HG03469 (cell line): ENCODE data around the gene PDSS2.
"Not testable (repeated sequence)": the region's sequence is repeated elsewhere in the genome, so short reads cannot be mapped to it uniquely, and the experiment has no call there.

Experiments
- ATAC-seq: cut with Tn5 transposase; IDR thresholded peaks from one replicate; pipeline ENCODE4 v1.9.1; 2021; ENCODE audit warnings: mild to moderate bottlenecking, moderate library complexity, moderate number of reproducible peaks; ENCODE audit not compliant: unreplicated experiment

The PDSS2 gene

GRCh38 chr6:107280001-107280400, 179.4 kb downstream of the PDSS2 start:
- not testable (repeated sequence) for ATAC-seq

GRCh38 chr6:107275330-107275865, 184.0 kb downstream of the PDSS2 start:
- no peak for ATAC-seq

GRCh38 chr6:107274288-107274687, 185.1 kb downstream of the PDSS2 start:
- ATAC-seq: no peak

- ATAC-seq: no peak
Observed at GRCh38 chr6:107272246-107272645, 187.1 kb downstream of the PDSS2 start.

GRCh38 chr6:107271208-107271790, 188.1 kb downstream of the PDSS2 start:
- ATAC-seq: no peak

GRCh38 chr6:107267634-107268033, 191.7 kb downstream of the PDSS2 start:
- ATAC-seq: no peak

GRCh38 chr6:107267006-107267405, 192.4 kb downstream of the PDSS2 start:
- no peak for ATAC-seq

GRCh38 chr6:107266563-107266962, 192.8 kb downstream of the PDSS2 start:
- ATAC-seq: no peak

GRCh38 chr6:107264357-107264840, 195.0 kb downstream of the PDSS2 start:
- no peak for ATAC-seq

GRCh38 chr6:107259951-107260350, 199.4 kb downstream of the PDSS2 start:
- ATAC-seq: no peak

- no peak for ATAC-seq
Observed at GRCh38 chr6:107248147-107248546, 211.2 kb downstream of the PDSS2 start.

GRCh38 chr6:107246972-107247615, 212.3 kb downstream of the PDSS2 start:
- ATAC-seq: no peak

- no peak for ATAC-seq
Observed at GRCh38 chr6:107246249-107246971, 213.0 kb downstream of the PDSS2 start.

GRCh38 chr6:107244742-107245480, 214.5 kb downstream of the PDSS2 start:
- ATAC-seq: no peak

GRCh38 chr6:107244082-107244741, 215.2 kb downstream of the PDSS2 start:
- ATAC-seq: no peak

- ATAC-seq: no peak
Observed at GRCh38 chr6:107243471-107243870, 215.9 kb downstream of the PDSS2 start.

GRCh38 chr6:107237992-107238660, 221.2 kb downstream of the PDSS2 start:
- no peak for ATAC-seq

- ATAC-seq: no peak
Observed at GRCh38 chr6:107235511-107235910, 223.9 kb downstream of the PDSS2 start.

- no peak for ATAC-seq
Observed at GRCh38 chr6:107235007-107235406, 224.4 kb downstream of the PDSS2 start.

- no peak for ATAC-seq
Observed at GRCh38 chr6:107231243-107231642, 228.1 kb downstream of the PDSS2 start.
